ENCODE data around the gene OCLN. TPM values are rescaled to one million over a fixed set of nuclear protein-coding genes. Genes with fewer than 3 reads are reported as not detected.
"Not testable (repeated sequence)": the region's sequence is repeated elsewhere in the genome, so short reads cannot be mapped to it uniquely, and the experiment has no call there.

Gene OCLN
- total RNA-seq = 2.0 TPM
- long read RNA-seq = 0 reads

- no peaks in the 10 kb centered on the region for H3K9me3 ChIP-seq (replicated peaks)
- no peak for DNase-seq
- intact Hi-C loops (cut with micrococcal nuclease) = no loop called here
- H3K4me1 ChIP-seq = peaks cover 24% of the 10 kb centered on the region
- H3K36me3 ChIP-seq = no peaks in the 10 kb centered on the region
- H3K27ac ChIP-seq (replicated peaks) = no peak within 1 kb of the TSS
- no peak for TF ChIP-seq CTCF (IDR thresholded peaks at IDR 0.05; ENCODE audit: borderline replicate concordance)
- H3K27me3 ChIP-seq (ENCODE audit: low read depth) = peaks cover 73% of the 10 kb centered on the region
- H3K4me3 ChIP-seq = peak within 1 kb of the TSS; percentile 69
These were observed at the start of gene OCLN for GRCh38 chr5:69492391-69492922. TSS of gene OCLN (plus strand) at chr5:69492790. CDS start at chr5:69504245, 11,455 bp downstream.

GRCh38 chr5:69444127-69444754, 48.3 kb upstream of the OCLN start:
- no peak for TF ChIP-seq CTCF (IDR thresholded peaks at IDR 0.05; ENCODE audit: borderline replicate concordance)
- H3K9me3 ChIP-seq (replicated peaks) = no peaks in the 10 kb centered on the region
- DNase-seq = no peak
- no peaks in the 10 kb centered on the region for H3K27me3 ChIP-seq (ENCODE audit: low read depth)
- intact Hi-C loops (cut with micrococcal nuclease) = no loop called here
- no peak overlapping the region for H3K4me3 ChIP-seq
- no peak overlapping the region for H3K27ac ChIP-seq (replicated peaks)
- H3K36me3 ChIP-seq = no peaks in the 10 kb centered on the region
- no peaks in the 10 kb centered on the region for H3K4me1 ChIP-seq

DNA sequence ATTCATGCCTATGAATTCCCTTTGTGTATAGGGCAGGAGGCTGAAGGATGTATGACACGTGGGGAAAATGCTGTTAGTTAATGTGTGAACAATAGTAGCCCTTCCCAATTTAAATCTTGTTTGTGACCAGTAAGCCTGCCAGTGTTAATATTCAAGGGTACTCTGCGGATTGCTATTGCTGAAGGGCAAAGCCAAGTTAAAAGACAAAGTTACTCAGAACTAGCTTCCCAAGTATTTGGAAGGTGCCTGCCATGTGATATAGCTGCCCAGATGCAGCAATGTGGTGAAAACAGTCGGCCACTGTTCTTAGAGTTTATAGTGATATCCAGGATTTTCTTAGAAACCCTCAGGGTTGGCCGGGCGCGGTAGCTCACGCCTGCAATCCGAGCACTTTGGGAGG, 43.1 kb upstream of the OCLN start:
- H3K27me3 ChIP-seq (ENCODE audit: low read depth) = peaks cover 6% of the 10 kb centered on the region
- no peaks in the 10 kb centered on the region for H3K4me1 ChIP-seq
- DNase-seq = no peak
- no peak for TF ChIP-seq CTCF (IDR thresholded peaks at IDR 0.05; ENCODE audit: borderline replicate concordance)
- no peaks in the 10 kb centered on the region for H3K9me3 ChIP-seq (replicated peaks)
- intact Hi-C loops (cut with micrococcal nuclease) = no loop called here
- no peak overlapping the region for H3K4me3 ChIP-seq
- H3K36me3 ChIP-seq = no peaks in the 10 kb centered on the region
- H3K27ac ChIP-seq (replicated peaks) = no peak overlapping the region

GRCh38 chr5:69450116-69450515, 42.5 kb upstream of the OCLN start:
- intact Hi-C loops (cut with micrococcal nuclease) = no loop called here
- Histone ChIP-seq H3K27ac (replicated peaks) (no peak overlapping the region), H3K4me1 (no peaks in the 10 kb centered on the region), H3K27me3 (ENCODE audit: low read depth) (peaks cover 7% of the 10 kb centered on the region), H3K36me3 (no peaks in the 10 kb centered on the region), H3K4me3 (no peak overlapping the region), H3K9me3 (replicated peaks) (no peaks in the 10 kb centered on the region)
- TF ChIP-seq CTCF (IDR thresholded peaks at IDR 0.05; ENCODE audit: borderline replicate concordance) = no peak
- no peak for DNase-seq

DNA sequence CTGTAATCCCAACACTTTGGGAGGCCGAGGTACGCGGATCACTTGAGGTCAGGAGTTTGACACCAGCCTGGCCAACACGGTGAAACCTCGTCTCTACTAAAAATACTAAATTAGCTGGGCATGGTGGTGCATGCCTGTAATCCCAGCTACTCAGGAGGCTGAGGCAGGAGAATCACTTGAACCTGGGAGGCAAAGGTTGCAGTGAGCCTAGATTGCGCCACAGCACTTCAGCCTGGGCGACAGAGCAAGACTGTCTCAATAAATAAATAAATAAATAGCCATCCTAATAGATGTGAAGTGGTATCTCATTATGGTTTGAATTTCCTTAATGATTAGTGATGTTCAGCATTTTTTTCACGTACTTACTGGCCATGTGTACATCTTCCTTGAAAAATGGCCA, 42.1 kb upstream of the OCLN start:
- H3K9me3 ChIP-seq (replicated peaks); intact Hi-C loops (cut with micrococcal nuclease); H3K4me3 ChIP-seq; H3K27ac ChIP-seq (replicated peaks); H3K4me1 ChIP-seq; DNase-seq; H3K36me3 ChIP-seq; H3K27me3 ChIP-seq (ENCODE audit: low read depth): not testable (repeated sequence)

DNA sequence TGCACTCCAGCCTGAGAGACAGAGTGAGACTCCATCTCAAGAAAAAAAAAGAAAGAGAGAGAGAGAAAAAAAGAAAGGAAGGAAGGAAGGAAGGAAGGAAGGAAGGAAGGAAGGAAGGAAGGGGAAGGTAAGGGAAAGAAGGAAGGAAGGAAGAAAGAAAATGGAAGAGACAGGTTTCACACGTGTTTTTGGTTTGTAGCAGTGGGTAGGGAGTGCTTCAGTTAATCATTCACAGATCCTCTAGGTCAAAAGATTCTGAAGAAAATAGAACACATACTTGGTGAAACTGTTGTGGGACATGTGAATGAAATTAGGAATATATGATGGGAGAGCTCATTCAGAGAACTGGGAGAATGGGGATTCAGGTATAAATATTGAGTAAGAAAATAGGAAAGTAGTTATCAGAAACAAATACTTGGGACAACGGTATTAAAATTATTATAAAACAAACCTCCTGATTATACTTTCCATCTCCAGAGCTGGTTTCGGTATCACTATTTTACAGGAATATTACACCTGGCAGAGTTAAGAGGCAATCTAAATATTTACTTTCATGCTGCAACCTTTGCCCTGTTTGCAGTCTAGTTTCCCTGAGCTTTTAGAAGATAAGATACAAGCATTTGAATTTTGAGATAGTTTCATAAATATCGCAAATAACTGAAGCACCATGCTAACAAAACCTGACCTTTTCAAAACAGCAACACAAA, 40.5 kb upstream of the OCLN start:
- no peaks in the 10 kb centered on the region for H3K4me1 ChIP-seq

DNA sequence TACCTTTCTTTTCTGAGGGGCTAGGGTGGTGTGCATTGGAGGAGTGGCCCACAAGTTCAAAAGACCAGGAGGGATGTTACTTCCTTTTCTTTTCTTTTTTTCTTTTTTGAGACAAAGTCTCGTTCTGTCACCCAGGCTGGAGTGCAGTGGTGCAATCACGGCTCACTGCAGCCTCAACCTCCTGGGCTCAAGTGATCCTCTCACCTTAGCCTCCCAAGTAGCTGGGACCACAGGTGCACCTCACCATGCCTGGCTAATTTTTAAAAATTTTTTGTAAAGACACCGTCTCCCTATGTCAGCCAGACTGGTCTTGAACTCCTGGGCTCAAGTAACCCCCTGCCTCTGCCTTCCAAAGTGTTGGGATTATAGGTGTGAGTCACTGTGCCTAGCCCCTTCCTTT, 39.1 kb upstream of the OCLN start:
- intact Hi-C loops (cut with micrococcal nuclease); DNase-seq; H3K9me3 ChIP-seq (replicated peaks): not testable (repeated sequence)

More for the DNA sequence above, 40.5 kb upstream of the OCLN start:
- H3K4me3 ChIP-seq = no peak overlapping the region
- H3K9me3 ChIP-seq (replicated peaks) = no peaks in the 10 kb centered on the region
- H3K27me3 ChIP-seq (ENCODE audit: low read depth) = peaks cover 7% of the 10 kb centered on the region
- H3K27ac ChIP-seq (replicated peaks) = no peak overlapping the region
- H3K36me3 ChIP-seq = no peaks in the 10 kb centered on the region
- no peak for TF ChIP-seq CTCF (IDR thresholded peaks at IDR 0.05; ENCODE audit: borderline replicate concordance)
- no peak for DNase-seq
- intact Hi-C loops (cut with micrococcal nuclease) = no loop called here

More for the DNA sequence above, 39.1 kb upstream of the OCLN start:
- H3K4me3 ChIP-seq; H3K27me3 ChIP-seq (ENCODE audit: low read depth); H3K27ac ChIP-seq (replicated peaks); H3K36me3 ChIP-seq; H3K4me1 ChIP-seq: not testable (repeated sequence)
